Heart left ventricle (tissue), 16 donors: ENCODE measurements around the gene C9orf152. TPM values are rescaled to one million over a fixed set of nuclear protein-coding genes. Genes with fewer than 3 reads are reported as not detected.

Source experiments
- ATAC-seq, 4 donors: fragments of 200-7000 bp; cut with Tn5 transposase; one replicate each; pipeline ENCODE4 v1.9.1; 2020 to 2022; ENCODE audit warnings: moderate library complexity in 4 of 4, mild to moderate bottlenecking in 3 of 4, moderate number of reproducible peaks in 1 of 4
- DNase-seq, 5 donors: peaks; one replicate each; pipeline ENCODE4 v3.0.0-alpha.2; 2020
- H3K27ac ChIP-seq, 12 donors: fragments of 200-600 bp; sonication (generic) in 4 of 12; one replicate each; pipeline versions ENCODE4 v1.5.0 to v1.8.0; 2016 to 2022; ENCODE audit warnings: mild to moderate bottlenecking in 2 of 12
- H3K27me3 ChIP-seq, 9 donors: fragments of 200-600 bp; sonication (generic) in 2 of 9; one replicate each; pipeline versions ENCODE4 v1.5.1 to v1.8.0; 2016 to 2022; ENCODE audit warnings: mild to moderate bottlenecking in 3 of 9
- H3K36me3 ChIP-seq, 9 donors: fragments of 200-600 bp; sonication (generic) in 2 of 9; one replicate each; pipeline versions ENCODE4 v1.5.0 to v1.8.0; 2018 to 2022; ENCODE audit warnings: mild to moderate bottlenecking in 2 of 9
- H3K4me1 ChIP-seq, 12 donors: fragments of 200-600 bp; sonication (generic) in 4 of 12; one replicate each; pipeline versions ENCODE4 v1.5.0 to v1.8.0; 2016 to 2022; ENCODE audit warnings: mild to moderate bottlenecking in 3 of 12
- H3K4me3 ChIP-seq, 12 donors: fragments of 200-600 bp; sonication (generic) in 4 of 12; one replicate each; pipeline versions ENCODE4 v1.5.0 to v1.8.0; 2017 to 2022; ENCODE audit warnings: mild to moderate bottlenecking in 9 of 12, moderate library complexity in 4 of 12
- H3K9me3 ChIP-seq, 12 donors: fragments of 200-600 bp; sonication (generic) in 4 of 12; one replicate each; pipeline versions ENCODE4 v1.5.0 to v1.8.0; 2016 to 2022; ENCODE audit warnings: mild to moderate bottlenecking in 1 of 12
- POLR2A ChIP-seq, 2 donors: fragments of 450-650 bp; IDR thresholded peaks; one replicate each; pipeline ENCODE4 v1.6.1; 2017; ENCODE audit warnings: antibody characterized with exemption in 2 of 2, mild to moderate bottlenecking in 2 of 2, moderate library complexity in 2 of 2
- whole genome bisulfite sequencing, 4 donors: extraction: QIAGEN DNeasy Blood & Tissue Kit in 2 of 4; methylation state at CpG; one replicate each; pipeline versions ENCODE4 v1.1.5 to v1.1.7; 2013 to 2018; 5-methylcytosine and 5-hydroxymethylcytosine counted together
- intact Hi-C, 10 donors: fragments of 100-400 bp; cut with DNase I; formaldehyde crosslinking; loops; one replicate each; pipeline versions ENCODE4 v1.11.1 to v1.14.2; 2022
- polyA plus RNA-seq, 2 donors: library from polyadenylated mRNA; stranded (reverse); fragments of 200-250 nt; gene quantifications; one replicate each; pipeline ENCODE4 v1.2.3, GENCODE V29; 2013
- total RNA-seq, 9 donors: library from RNA; depleted of rRNA in 2 of 9; stranded (reverse); fragments of >200 nt in 2 of 9; fragmentation: NEBNext Ultra II Directional in 3 of 9; extraction: Animal tissue kit (Norgen Biotek cat#: 25700) in 3 of 9; gene quantifications; one replicate each; pipeline versions ENCODE4 v1.1.0 to v1.2.4, GENCODE V29; 2016 to 2023
- TF ChIP-seq, protein P1 (sequence below), 12 donors: fragments of 200-600 bp; sonication (generic) in 4 of 12; IDR thresholded peaks; one replicate each; pipeline versions ENCODE4 v1.5.0 to v1.8.0; 2018 to 2022; ENCODE audit warnings: antibody characterized with exemption in 12 of 12, mild to moderate bottlenecking in 5 of 12
- donor health status: ischemic (EF 13 %, LVEDD 7.1; RV severe dilation, severe dysfunction).
- donor health status: healthy with polysubstance abuse.
- donor health status: DM: no; HTN: yes; CAD: no.
- donor health status: DM: no; HTN: no; CAD: no.
- donor health status: ischemic (EF 25% LVEDD 6.9; RV normal size, moderate dysfunction).
- donor health status: ischemic (EF 25% LVEDD 5.7; RV mildly dilated, moderate dysfunction).
- donor health status: healthy.
- donor health status: DM: yes; HTN: yes; CAD: no.
- donor health status: ischemic (EF 35%, LVEDD 5.7; RV mildly dilated, moderate dysfunction).
- donor health status: nonischemic (EF 11% LVEDD 7.7; RV severe dilation, severe dysfunction).
- donor health status: DM: yes; HTN: yes; CAD: no.
- donor health status: PGD.
- donor health status: ischemic (EF 29% LVEDD 5.4; RV normal size, mild dysfunction).
- donor health status: nonischemic (EF 23%, LVEDD 6.1; RV moderate dilation, normal function).

The C9orf152 gene
- total and polyA plus RNA-seq, 11 donors, result not detected

DNA sequence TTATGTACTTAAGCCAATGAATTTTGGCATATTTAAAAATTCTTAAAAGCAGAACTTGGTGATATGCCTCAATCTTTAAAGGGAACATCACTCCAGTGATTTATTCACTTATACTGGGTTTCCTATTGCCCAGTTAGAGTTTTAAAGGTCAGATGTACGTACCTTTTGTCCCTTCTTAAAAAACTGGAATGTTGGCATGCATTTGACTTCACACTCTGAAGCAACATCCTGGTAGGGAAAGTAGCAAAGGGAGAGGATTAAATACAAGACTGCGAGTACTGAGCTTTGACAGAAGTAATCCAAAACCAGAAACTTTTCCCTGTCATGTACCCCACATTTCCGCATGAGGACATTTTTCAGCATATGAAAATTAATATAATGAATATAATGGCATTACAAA, 36.7 kb upstream of the C9orf152 start:
- Histone ChIP-seq H3K36me3 (peaks cover 0 to 75% (median 59%) of the 10 kb centered on the region in 9 donors), H3K27ac (no peak overlapping the region), H3K27me3 (no peaks in the 10 kb centered on the region), H3K4me3 (no peak overlapping the region), H3K9me3 (no peaks in the 10 kb centered on the region), H3K4me1 (no peaks in the 10 kb centered on the region)
- intact Hi-C loops, result no loop called here
- no peak for TF ChIP-seq POLR2A (IDR thresholded peaks at IDR 0.05)
- TF ChIP-seq, protein P1, sequence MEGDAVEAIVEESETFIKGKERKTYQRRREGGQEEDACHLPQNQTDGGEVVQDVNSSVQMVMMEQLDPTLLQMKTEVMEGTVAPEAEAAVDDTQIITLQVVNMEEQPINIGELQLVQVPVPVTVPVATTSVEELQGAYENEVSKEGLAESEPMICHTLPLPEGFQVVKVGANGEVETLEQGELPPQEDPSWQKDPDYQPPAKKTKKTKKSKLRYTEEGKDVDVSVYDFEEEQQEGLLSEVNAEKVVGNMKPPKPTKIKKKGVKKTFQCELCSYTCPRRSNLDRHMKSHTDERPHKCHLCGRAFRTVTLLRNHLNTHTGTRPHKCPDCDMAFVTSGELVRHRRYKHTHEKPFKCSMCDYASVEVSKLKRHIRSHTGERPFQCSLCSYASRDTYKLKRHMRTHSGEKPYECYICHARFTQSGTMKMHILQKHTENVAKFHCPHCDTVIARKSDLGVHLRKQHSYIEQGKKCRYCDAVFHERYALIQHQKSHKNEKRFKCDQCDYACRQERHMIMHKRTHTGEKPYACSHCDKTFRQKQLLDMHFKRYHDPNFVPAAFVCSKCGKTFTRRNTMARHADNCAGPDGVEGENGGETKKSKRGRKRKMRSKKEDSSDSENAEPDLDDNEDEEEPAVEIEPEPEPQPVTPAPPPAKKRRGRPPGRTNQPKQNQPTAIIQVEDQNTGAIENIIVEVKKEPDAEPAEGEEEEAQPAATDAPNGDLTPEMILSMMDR (IDR thresholded peaks at IDR 0.05), result no peak
- ATAC-seq, result no peak
- no peak for DNase-seq
- 65 to 87% (median 67%) methylated on average over 3 of the region's 3 CpGs for WGBS, 4 donors

GRCh38 chr9:110241858-110242321, 33.9 kb upstream of the C9orf152 start:
- H3K9me3 ChIP-seq, result no peaks in the 10 kb centered on the region
- intact Hi-C loops, result no loop called here
- H3K27me3 ChIP-seq, result no peaks in the 10 kb centered on the region
- DNase-seq, result no peak
- peaks cover 0 to 50% (median 38%) of the 10 kb centered on the region in 9 donors for H3K36me3 ChIP-seq
- no peak overlapping the region for H3K27ac ChIP-seq
- no peak overlapping the region for H3K4me3 ChIP-seq
- TF ChIP-seq, protein P1 (IDR thresholded peaks at IDR 0.05), result no peak
- no peak for TF ChIP-seq POLR2A (IDR thresholded peaks at IDR 0.05)
- no peaks in the 10 kb centered on the region for H3K4me1 ChIP-seq
- 92 to 95% (median 94%) methylated on average over 1 of the region's 1 CpG for WGBS, 4 donors
- ATAC-seq, result no peak

- Histone ChIP-seq H3K4me3 (no peak overlapping the region), H3K27ac (no peak overlapping the region), H3K4me1 (no peaks in the 10 kb centered on the region), H3K9me3 (no peaks in the 10 kb centered on the region), H3K27me3 (no peaks in the 10 kb centered on the region), H3K36me3 (peaks cover 0 to 45% (median 33%) of the 10 kb centered on the region in 9 donors)
- no peak for ATAC-seq
- intact Hi-C loops, result no loop called here
- 92 to 97% (median 96%) methylated on average over 3 of the region's 3 CpGs for WGBS, 4 donors
- DNase-seq, result no peak
- TF ChIP-seq, protein P1 (IDR thresholded peaks at IDR 0.05), result no peak
- TF ChIP-seq POLR2A (IDR thresholded peaks at IDR 0.05), result no peak
Observed at GRCh38 chr9:110241260-110241857, 33.4 kb upstream of the C9orf152 start.

DNA sequence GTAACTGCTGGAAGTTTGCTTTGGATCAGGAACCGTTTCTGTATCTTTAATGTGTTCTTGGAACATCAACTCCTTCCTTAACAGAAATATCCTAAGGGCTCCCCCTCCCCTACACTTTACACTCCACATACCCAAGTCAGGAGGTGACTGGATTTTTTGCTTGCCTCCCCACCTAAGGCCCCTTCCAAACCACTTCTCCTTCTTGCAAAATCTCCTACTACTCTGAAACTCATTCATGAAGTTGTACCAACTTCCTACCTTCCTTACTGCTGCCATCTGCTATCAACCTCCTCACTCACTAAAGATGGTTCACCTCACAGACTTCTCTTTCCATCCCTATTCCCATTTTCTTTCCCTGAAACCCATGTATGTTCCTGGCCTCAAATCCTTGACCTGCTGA, 32.2 kb upstream of the C9orf152 start:
- no peaks in the 10 kb centered on the region for H3K4me1 ChIP-seq
- H3K36me3 ChIP-seq, result peaks cover 0 to 37% (median 24%) of the 10 kb centered on the region in 9 donors
- WGBS, 4 donors, result 33 to 64% (median 48%) methylated on average over 1 of the region's 1 CpG
- ATAC-seq (no peak), DNase-seq (no peak)
- no peak overlapping the region for H3K27ac ChIP-seq
- intact Hi-C loops, result no loop called here
- TF ChIP-seq, protein P1 (IDR thresholded peaks at IDR 0.05), result no peak
- TF ChIP-seq POLR2A (IDR thresholded peaks at IDR 0.05), result no peak
- no peak overlapping the region for H3K4me3 ChIP-seq
- no peaks in the 10 kb centered on the region for H3K27me3 ChIP-seq
- H3K9me3 ChIP-seq, result peaks cover 0 to 3% (median 0%) of the 10 kb centered on the region in 12 donors
